ENCODE data around the gene AMN. TPM values are rescaled to one million over a fixed set of nuclear protein-coding genes. Genes with fewer than 3 reads are reported as not detected.

Gene AMN
- total RNA-seq, 1 donor from 2014 or later = 11.8 TPM

- Histone ChIP-seq H3K4me3 (no peak overlapping the region), H3K27me3 (no peaks in the 10 kb centered on the region), H3K9me3 (no peaks in the 10 kb centered on the region), H3K4me1 (no peaks in the 10 kb centered on the region), H3K27ac (no peak overlapping the region), H3K36me3 (peaks cover 0 to 14% of the 10 kb centered on the region in 2 donors)
- no peak for TF ChIP-seq POLR2A (IDR thresholded peaks at IDR 0.05)
- no peak for TF ChIP-seq POLR2AphosphoS5 (IDR thresholded peaks at IDR 0.05; ENCODE audit: insufficient read depth in 1 of 2, low read depth in 1 of 2)
- TF ChIP-seq, protein P1, sequence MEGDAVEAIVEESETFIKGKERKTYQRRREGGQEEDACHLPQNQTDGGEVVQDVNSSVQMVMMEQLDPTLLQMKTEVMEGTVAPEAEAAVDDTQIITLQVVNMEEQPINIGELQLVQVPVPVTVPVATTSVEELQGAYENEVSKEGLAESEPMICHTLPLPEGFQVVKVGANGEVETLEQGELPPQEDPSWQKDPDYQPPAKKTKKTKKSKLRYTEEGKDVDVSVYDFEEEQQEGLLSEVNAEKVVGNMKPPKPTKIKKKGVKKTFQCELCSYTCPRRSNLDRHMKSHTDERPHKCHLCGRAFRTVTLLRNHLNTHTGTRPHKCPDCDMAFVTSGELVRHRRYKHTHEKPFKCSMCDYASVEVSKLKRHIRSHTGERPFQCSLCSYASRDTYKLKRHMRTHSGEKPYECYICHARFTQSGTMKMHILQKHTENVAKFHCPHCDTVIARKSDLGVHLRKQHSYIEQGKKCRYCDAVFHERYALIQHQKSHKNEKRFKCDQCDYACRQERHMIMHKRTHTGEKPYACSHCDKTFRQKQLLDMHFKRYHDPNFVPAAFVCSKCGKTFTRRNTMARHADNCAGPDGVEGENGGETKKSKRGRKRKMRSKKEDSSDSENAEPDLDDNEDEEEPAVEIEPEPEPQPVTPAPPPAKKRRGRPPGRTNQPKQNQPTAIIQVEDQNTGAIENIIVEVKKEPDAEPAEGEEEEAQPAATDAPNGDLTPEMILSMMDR (IDR thresholded peaks at IDR 0.05) = no peak
- DNase-seq (ENCODE audit: extremely low spot score in 2 of 2) = no peak
- intact Hi-C loops (cut with DNase I) = no loop called here
Measured at GRCh38 chr14:102883554-102883953, 38.9 kb upstream of the AMN start.

DNA sequence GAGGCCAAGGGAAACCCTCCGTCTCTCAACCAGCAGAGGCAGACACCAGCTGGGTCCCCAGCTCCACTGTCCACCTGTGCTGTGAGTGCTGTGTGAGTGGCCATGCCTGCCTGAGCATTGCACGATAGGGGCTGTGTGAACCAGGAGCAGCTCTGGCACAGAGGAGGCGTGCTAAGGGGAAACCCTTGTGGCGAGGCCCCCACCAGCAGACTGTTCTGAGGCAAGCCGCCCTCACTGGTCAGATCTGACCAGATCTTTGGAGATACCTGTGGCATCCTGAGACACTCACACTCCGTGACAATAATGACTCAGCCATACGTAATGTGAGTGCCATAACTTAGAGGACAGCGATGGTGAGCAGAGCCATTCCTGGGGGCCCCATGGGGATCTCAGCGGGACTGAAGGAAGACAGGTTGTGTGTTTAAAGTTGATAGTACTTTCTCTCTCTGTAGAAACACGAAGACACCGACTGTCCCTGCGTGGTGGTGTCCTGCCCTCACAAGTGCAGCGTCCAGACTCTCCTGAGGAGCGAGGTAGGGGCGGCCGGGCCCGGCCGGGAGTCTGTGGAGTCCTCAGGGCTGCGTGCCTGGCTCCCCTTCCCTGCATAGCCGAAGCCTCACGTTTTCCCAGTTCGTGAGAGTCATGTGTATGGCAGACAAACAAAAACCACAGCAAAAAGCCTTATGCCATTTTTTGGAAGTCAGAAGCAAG is 36.6 kb upstream of the AMN start:
- intact Hi-C loops (cut with DNase I) = no loop called here
- Histone ChIP-seq H3K9me3 (no peaks in the 10 kb centered on the region), H3K27me3 (no peaks in the 10 kb centered on the region), H3K27ac (no peak overlapping the region), H3K36me3 (peaks cover 0 to 14% of the 10 kb centered on the region in 2 donors), H3K4me1 (no peaks in the 10 kb centered on the region), H3K4me3 (no peak overlapping the region)
- no peak for TF ChIP-seq POLR2A (IDR thresholded peaks at IDR 0.05)
- TF ChIP-seq, protein P1 (IDR thresholded peaks at IDR 0.05) = no peak
- DNase-seq (ENCODE audit: extremely low spot score in 2 of 2) = no peak

DNA sequence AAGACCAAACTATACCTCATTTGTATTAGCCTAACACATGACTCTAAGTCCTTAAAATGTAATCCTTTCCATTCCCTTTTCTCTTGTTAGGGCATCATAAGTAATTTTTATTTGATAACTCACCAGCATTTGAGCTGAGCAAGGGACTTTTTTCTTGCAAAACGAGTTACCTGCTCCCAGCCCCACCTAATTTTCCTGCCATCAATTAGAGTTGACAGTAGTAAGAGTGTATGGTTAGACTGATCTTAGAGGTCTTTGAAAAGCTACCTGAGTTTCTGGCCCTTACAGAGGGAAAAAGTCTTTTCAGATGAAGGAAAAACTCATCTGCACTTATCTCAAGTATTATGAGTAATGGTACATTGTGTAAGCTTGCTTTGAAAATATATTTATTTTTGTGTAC is 33.7 kb upstream of the AMN start:
- H3K4me1 ChIP-seq = no peaks in the 10 kb centered on the region
- H3K27me3 ChIP-seq = no peaks in the 10 kb centered on the region
- TF ChIP-seq, protein P1 (IDR thresholded peaks at IDR 0.05) = no peak
- TF ChIP-seq POLR2A (IDR thresholded peaks at IDR 0.05) (no peak), POLR2AphosphoS5 (IDR thresholded peaks at IDR 0.05; ENCODE audit: insufficient read depth in 1 of 2, low read depth in 1 of 2) (no peak)
- H3K4me3 ChIP-seq = no peak overlapping the region
- no peak overlapping the region for H3K27ac ChIP-seq
- peaks cover 0 to 10% of the 10 kb centered on the region in 2 donors for H3K36me3 ChIP-seq
- no peaks in the 10 kb centered on the region for H3K9me3 ChIP-seq
- DNase-seq (ENCODE audit: extremely low spot score in 2 of 2) = no peak
- intact Hi-C loops (cut with DNase I) = no loop called here

DNA sequence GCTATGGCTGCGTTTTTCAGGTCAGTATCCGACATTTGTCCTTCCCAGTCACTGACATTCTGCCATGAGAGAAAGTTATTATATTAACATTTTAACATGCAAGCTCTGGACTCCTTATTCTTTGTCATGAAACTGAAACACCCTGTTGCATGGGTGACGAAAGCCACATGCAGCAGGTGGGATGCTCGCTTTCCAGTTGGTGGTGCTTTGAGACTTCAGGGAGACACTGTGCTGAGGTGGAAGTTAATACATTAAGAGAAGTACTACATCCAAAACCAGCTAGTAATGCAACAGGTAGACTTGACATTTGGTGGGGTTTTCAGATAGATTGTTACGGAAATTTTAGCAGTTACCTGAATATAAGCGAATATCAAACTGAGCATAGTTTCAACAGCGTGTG is 32.8 kb upstream of the AMN start:
- Histone ChIP-seq H3K36me3 (peaks cover 0 to 10% of the 10 kb centered on the region in 2 donors), H3K9me3 (no peaks in the 10 kb centered on the region), H3K27me3 (no peaks in the 10 kb centered on the region), H3K4me1 (no peaks in the 10 kb centered on the region), H3K27ac (no peak overlapping the region), H3K4me3 (no peak overlapping the region)
- TF ChIP-seq POLR2A (IDR thresholded peaks at IDR 0.05) (no peak), POLR2AphosphoS5 (IDR thresholded peaks at IDR 0.05; ENCODE audit: insufficient read depth in 1 of 2, low read depth in 1 of 2) (no peak)
- TF ChIP-seq, protein P1 (IDR thresholded peaks at IDR 0.05) = no peak
- intact Hi-C loops (cut with DNase I) = no loop called here
- DNase-seq (ENCODE audit: extremely low spot score in 2 of 2) = no peak

- H3K4me3 ChIP-seq = no peak overlapping the region
- no peak for TF ChIP-seq POLR2AphosphoS5 (IDR thresholded peaks at IDR 0.05; ENCODE audit: insufficient read depth in 1 of 2, low read depth in 1 of 2)
- TF ChIP-seq, protein P1 (IDR thresholded peaks at IDR 0.05) = no peak
- TF ChIP-seq POLR2A (IDR thresholded peaks at IDR 0.05) = no peak
- peaks cover 0 to 2% of the 10 kb centered on the region in 2 donors for H3K36me3 ChIP-seq
- H3K27me3 ChIP-seq = no peaks in the 10 kb centered on the region
- DNase-seq (ENCODE audit: extremely low spot score in 2 of 2) = no peak
- H3K27ac ChIP-seq = no peak overlapping the region
- H3K4me1 ChIP-seq = no peaks in the 10 kb centered on the region
- H3K9me3 ChIP-seq = no peaks in the 10 kb centered on the region
- intact Hi-C loops (cut with DNase I) = no loop called here
Measured at GRCh38 chr14:102891111-102891510, 31.4 kb upstream of the AMN start.
